Measurements from ENCODE around the gene HOXD11.

- TF ChIP-seq ELF4 (CRISPR knock-in tag; IDR thresholded peaks at IDR 0.05; ENCODE audit: low read depth) = no peak
- TF ChIP-seq CTCF (IDR thresholded peaks at IDR 0.05) = no peak
- no peak for TF ChIP-seq SP1 (CRISPR knock-in tag; conservative IDR thresholded peaks at IDR 0.05)
- no peak for TF ChIP-seq TCF7 (CRISPR knock-in tag; IDR thresholded peaks at IDR 0.05; ENCODE audit: low read depth)
- TF ChIP-seq TEAD4 (CRISPR knock-in tag; IDR thresholded peaks at IDR 0.05) = no peak
- no peak for TF ChIP-seq FOXJ3 (CRISPR knock-in tag; IDR thresholded peaks at IDR 0.05; ENCODE audit: borderline replicate concordance)
- no peak for TF ChIP-seq NR2C2 (CRISPR knock-in tag; IDR thresholded peaks at IDR 0.05)
- TF ChIP-seq NFE2L1 (CRISPR knock-in tag; IDR thresholded peaks at IDR 0.05) = no peak
- TF ChIP-seq, protein P1, sequence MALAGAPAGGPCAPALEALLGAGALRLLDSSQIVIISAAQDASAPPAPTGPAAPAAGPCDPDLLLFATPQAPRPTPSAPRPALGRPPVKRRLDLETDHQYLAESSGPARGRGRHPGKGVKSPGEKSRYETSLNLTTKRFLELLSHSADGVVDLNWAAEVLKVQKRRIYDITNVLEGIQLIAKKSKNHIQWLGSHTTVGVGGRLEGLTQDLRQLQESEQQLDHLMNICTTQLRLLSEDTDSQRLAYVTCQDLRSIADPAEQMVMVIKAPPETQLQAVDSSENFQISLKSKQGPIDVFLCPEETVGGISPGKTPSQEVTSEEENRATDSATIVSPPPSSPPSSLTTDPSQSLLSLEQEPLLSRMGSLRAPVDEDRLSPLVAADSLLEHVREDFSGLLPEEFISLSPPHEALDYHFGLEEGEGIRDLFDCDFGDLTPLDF (CRISPR knock-in tag; IDR thresholded peaks at IDR 0.05) = no peak
- no peak for TF ChIP-seq ZNF138 (CRISPR knock-in tag; conservative IDR thresholded peaks at IDR 0.05)
- no peak for TF ChIP-seq KAT7 (CRISPR knock-in tag; IDR thresholded peaks at IDR 0.05; ENCODE audit: borderline replicate concordance)
- TF ChIP-seq, protein P2, sequence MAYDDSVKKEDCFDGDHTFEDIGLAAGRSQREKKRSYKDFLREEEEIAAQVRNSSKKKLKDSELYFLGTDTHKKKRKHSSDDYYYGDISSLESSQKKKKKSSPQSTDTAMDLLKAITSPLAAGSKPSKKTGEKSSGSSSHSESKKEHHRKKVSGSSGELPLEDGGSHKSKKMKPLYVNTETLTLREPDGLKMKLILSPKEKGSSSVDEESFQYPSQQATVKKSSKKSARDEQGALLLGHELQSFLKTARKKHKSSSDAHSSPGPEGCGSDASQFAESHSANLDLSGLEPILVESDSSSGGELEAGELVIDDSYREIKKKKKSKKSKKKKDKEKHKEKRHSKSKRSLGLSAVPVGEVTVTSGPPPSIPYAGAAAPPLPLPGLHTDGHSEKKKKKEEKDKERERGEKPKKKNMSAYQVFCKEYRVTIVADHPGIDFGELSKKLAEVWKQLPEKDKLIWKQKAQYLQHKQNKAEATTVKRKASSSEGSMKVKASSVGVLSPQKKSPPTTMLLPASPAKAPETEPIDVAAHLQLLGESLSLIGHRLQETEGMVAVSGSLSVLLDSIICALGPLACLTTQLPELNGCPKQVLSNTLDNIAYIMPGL (CRISPR knock-in tag; IDR thresholded peaks at IDR 0.05) = no peak
- no peak for TF ChIP-seq ZNF317 (CRISPR knock-in tag; IDR thresholded peaks at IDR 0.05; ENCODE audit: borderline replicate concordance, low read depth)
- no peak for TF ChIP-seq AFF4 (CRISPR knock-in tag; IDR thresholded peaks at IDR 0.05; ENCODE audit: borderline replicate concordance)
Observed at GRCh38 chr2:176104316-176105077, 2.6 kb upstream of the HOXD11 start.

Measured in WTC11 (cell line).